GM18505 (cell line): ENCODE results near the gene PODN.

Experiments used
- ATAC-seq: cut with Tn5 transposase; IDR thresholded peaks from one replicate; pipeline ENCODE4 v1.9.1; 2021; ENCODE audit not compliant: unreplicated experiment
- POLR2A ChIP-seq: IDR thresholded peaks from 4 replicates; pipeline ENCODE4 v1.6.1; 2011; ENCODE audit warnings: borderline replicate concordance; ENCODE audit not compliant: insufficient read depth, insufficient read length; ENCODE audit errors: extremely low read depth

Gene PODN

DNA sequence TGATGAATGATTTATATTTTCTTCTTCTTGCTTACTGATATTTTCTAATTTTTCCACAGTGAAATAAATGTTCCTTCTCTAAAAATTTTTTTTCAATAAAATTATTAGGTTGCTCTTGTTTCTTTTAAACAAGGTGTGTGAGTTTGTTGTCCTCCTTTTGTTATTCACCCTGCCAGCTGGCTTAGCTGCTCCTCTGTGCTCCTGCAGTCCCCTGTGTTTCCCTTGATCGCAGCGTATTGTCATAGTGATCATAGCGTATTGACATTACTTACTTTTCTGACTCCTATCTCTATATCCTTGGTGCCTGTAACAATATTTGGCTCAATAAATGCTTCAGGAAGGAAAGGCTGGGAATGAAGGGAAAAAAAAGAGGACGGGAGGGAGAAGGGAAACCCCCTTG, 24.9 kb upstream of the PODN start:
- no peak for ATAC-seq
- TF ChIP-seq POLR2A, result no peak

DNA sequence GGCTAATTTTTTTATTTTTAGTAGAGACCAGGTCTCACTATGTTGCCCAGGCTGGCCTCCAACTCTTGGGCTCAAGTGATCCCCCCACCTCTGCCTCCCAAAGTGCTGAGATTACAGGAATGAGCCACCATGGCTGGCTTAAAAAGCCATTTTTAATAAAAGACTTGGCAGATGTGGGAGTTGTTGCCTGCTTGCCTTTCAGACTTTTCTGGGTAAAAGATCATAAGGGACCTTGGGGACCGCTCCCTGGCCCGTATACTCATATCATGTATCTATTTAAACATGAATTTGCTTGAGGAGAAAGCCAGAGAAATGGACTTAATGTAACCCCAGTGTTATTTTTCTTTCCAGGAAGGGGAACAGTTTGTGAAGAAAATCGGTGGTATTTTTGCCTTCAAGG, 23.4 kb upstream of the PODN start:
- no peak for ATAC-seq
- TF ChIP-seq POLR2A, result no peak

GRCh38 chr1:53043271-53043670, 18.7 kb upstream of the PODN start:
- ATAC-seq, result no peak
- TF ChIP-seq POLR2A, result no peak

- TF ChIP-seq POLR2A, result no peak
- ATAC-seq, result no peak
Observed at GRCh38 chr1:53044926-53045325, 17.1 kb upstream of the PODN start.

DNA sequence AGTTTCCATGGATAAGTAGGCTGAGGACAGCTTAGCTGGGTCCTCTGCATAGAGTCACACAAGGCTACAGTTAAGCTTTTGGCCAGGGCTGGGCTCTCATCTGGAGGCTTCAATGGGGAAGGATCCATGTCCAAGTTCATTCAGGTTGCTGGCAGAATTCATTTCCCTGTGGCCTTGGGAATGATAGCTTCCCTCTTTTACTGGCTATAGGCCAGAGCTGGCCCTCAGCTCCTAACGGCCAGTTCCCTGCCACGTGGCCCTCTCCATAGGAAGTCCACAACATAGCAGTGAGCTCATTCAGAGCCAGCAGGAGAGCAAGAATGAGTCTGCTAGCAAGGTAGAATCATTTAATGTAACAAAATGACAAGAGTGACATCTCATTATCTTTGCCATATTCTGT, 15.1 kb upstream of the PODN start:
- TF ChIP-seq POLR2A, result no peak
- no peak for ATAC-seq

- ATAC-seq, result no peak
Observed at GRCh38 chr1:53047737-53048736, 14.0 kb upstream of the PODN start.

GRCh38 chr1:53048960-53049573, 12.9 kb upstream of the PODN start:
- ATAC-seq, result no peak
- no peak for TF ChIP-seq POLR2A

More at GRCh38 chr1:53047737-53048736, 14.0 kb upstream of the PODN start:
- no peak for TF ChIP-seq POLR2A

DNA sequence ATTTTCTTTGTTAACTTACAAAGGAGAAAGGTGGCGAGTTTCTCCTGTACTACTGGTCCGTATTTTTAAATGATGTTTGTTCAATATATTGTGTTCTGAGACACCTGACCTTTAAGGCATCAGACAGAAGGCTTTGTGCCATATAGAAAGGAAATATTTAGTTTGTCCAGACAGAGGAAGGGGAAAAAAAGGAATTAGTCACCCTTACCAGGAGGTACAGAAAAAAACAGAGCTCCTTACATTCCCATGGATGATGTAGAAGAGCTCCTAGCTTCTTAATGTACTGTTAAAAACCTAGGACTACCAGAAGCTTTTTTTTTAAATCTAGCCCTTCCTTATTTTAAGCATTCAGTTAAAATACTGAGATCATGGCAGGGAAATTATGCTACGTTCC, 12.4 kb upstream of the PODN start:
- ATAC-seq, result no peak
- TF ChIP-seq POLR2A, result no peak

GRCh38 chr1:53050310-53050709, 11.7 kb upstream of the PODN start:
- no peak for TF ChIP-seq POLR2A
- ATAC-seq, result no peak

GRCh38 chr1:53051676-53052075, 10.3 kb upstream of the PODN start:
- ATAC-seq, result no peak
- TF ChIP-seq POLR2A, result no peak

DNA sequence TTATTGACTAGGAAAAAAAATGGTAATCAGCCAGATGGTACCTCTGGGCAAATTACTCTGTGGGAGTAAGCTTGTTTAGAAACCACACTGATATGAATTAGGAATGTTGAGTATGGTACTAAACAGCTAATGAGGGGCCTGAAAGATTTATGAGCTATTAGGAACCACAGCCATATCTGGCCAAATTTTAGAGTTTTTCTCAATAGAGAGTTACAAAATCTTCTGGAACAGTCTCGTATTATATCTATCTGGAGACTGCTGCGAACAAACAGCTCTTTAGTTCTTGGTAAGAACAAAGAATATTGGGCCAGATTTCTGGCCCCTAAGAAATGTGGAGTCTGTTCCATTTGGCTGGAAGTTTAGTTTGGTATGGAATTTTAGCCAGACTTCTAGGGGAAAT, 4.9 kb upstream of the PODN start:
- no peak for ATAC-seq
- no peak for TF ChIP-seq POLR2A

- no peak for TF ChIP-seq POLR2A
- ATAC-seq, result no peak
Observed at GRCh38 chr1:53060579-53060978, 1.4 kb upstream of the PODN start.

DNA sequence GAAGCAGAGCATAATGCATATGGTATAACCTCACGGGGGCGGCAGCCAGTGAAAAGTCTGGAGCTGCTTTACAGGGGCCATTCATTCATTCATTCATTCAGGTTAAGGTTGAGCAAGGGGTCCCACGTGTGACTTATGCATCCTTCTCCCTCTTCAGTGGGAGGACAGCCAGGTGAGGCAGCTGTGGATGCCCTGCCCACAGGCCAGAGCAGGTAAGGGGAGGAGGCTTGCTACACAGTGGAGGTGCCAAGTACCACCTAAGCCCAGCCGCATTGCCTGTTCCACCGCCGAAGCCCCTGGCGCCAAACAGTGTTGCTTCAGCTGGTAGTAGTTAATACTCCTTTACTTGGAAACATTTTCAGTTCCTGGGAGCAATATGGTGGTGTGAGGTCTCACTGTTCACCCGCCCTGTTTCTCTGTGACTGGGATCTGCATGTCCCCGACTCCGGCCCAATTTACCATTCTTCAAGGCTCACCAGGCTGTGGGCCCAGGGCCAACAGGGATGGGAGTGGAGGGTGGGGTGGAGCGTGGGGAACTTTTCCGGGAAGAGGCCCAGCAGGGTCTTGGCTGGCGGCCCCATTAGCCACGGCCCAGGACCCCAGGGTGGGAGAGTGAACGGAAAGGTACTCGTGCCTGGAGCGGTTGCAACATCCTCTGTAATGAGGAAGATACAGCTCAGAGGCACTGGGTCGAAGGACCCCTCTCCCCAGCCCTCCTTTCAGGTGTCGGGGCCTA, 722 bp upstream of the PODN start:
- ATAC-seq, result no peak
- TF ChIP-seq POLR2A, result no peak
